NCI-H1436 treated with DMSO at 0.1 percent for 48 hours (cell line): ENCODE measurements around the gene RAP1GAP.

Experiments used
- DNase-seq: peaks from one replicate; lab custom pipeline; 2025; lab: John Stamatoyannopoulos, UW

RAP1GAP gene

DNA sequence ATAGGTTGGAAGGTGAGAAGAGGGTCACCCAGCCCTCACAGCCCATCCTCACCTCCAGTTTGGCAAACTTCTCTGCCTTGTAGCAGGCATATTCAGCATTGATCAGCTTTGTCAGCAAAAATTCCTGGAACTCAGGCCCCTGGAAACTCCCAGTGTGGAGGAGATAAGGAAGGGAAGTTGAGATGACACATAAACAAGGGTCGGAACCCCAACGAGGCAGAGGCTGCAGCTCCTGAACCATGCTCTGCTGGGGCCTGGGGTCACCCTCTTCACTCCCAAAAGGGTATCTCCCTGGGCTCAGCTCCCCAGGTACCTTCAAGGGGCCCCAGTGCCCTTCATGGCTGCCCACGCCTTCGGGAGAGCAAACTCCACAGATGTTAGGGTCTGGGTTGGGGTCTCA lies 60.4 kb downstream of the RAP1GAP start:
- no peak for DNase-seq

- DNase-seq = no peak
Measured at GRCh38 chr1:21607549-21608529, 61.3 kb downstream of the RAP1GAP start.

DNA sequence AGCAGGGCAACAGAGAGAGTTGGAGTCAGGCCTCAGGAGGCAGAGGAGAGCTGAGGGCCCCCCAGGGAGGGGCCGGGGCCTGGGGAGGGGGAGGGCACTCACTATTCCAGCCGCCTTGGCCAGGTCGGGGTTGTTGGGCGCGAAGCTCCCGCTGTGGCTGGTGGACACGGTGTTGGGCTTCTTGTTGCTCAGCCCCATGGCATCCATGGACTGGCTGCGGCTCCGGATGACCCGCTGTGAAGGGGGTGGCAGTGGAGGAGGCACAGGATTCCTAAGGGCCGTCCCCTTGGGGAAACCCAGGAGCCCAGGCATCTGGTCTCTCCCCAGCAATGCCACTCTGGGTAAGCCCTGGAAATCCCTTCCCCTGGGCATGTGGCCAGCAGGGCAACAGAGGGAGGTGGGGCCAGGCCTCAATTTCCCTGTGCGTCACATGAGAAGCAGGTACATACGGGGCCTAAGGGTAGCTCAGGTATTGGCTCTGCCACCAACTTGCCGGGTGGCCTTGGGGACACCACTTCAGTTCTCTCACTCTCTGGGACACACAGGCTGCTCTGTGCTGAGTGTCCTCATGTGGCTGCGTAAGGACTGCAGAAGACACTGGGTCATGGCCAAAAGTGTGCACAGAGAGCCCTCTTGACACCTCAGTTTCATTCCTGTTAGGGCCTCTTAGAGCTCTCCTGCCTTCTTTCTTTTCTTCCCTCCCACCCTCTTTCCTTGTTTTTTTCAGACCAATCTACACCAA lies 63.0 kb downstream of the RAP1GAP start:
- no peak for DNase-seq

DNA sequence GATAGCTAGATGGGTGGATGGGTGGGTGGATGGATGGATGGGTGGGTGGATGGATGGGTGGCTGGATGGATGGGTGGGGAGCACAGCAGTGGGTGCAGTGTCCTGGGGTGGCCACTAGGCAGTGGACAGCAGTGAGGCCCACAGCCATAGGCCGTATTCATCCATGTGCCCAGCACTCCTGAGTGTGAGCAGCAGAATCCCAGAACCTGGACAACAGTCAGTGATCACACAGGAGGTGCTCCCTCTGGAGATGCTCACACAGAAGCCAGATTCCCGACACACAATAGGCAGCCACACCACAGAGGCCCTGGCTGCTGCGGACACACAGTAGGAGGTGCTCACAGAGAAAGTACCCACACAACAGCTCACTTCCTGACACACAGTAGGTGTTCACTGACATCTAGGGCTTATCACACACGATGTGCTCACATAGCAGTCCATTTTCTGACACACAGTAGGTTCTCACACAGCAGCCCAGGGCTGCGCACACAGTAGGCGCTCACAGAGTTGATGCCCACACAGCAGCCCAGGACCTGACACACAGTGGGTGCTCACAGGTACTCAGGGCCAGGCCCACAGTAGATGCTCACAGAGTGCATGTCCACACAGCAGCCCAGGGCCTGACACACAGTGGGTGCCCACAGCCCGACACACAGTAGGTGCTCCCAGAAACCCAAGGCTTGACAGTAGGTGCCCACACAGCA lies 64.0 kb downstream of the RAP1GAP start:
- no peak for DNase-seq

- DNase-seq = no peak
Measured at GRCh38 chr1:21604208-21604957, 64.8 kb downstream of the RAP1GAP start.

GRCh38 chr1:21603177-21604138 lies 65.7 kb downstream of the RAP1GAP start:
- no peak for DNase-seq

- DNase-seq = no peak
Measured at GRCh38 chr1:21601278-21602048, 67.7 kb downstream of the RAP1GAP start.

DNA sequence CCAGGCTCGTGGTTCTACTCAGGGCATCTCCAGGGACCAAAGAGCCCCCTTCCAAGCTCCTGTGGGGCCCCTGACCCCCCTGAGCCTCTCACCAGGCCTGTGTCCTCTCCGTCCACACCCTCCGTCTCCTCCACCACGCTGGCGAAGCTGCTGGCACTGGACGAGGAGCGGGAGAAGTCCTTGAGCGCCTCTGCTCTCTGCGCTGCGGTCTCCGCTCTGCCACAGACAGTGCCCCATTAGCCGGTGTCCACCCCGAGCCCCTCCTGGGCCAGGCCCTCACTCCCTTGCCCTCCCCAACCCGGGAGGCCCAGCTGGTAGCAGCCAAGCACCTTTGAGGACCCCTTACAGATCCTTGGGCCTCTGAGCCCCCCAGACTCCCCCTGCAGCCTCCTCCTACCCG lies 69.8 kb downstream of the RAP1GAP start:
- DNase-seq = no peak

DNA sequence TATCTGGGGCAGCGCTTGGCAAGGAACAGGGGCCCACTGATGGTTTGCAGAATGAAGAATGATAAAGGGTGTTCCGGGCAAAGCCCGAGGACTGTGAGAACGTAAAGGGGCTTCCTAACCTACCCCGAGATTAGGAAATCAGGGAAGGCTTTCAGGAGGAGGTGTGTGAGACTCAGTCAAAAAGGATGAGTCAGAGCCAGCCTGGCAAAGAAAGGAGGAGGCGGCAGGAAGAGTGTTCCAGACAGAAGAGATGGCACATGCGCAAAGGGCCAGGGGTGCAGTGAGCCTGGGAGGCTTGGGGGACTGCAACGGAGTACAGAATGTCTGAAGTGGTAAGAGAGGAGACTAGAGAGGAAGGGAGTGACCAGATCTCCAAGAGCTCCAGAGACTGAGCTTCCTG lies 70.3 kb downstream of the RAP1GAP start:
- DNase-seq = no peak

- no peak for DNase-seq
Measured at GRCh38 chr1:21598417-21598816, 70.7 kb downstream of the RAP1GAP start.

GRCh38 chr1:21597753-21598152 lies 71.4 kb downstream of the RAP1GAP start:
- no peak for DNase-seq

- DNase-seq = no peak
Measured at GRCh38 chr1:21596628-21597027, 72.5 kb downstream of the RAP1GAP start.

DNA sequence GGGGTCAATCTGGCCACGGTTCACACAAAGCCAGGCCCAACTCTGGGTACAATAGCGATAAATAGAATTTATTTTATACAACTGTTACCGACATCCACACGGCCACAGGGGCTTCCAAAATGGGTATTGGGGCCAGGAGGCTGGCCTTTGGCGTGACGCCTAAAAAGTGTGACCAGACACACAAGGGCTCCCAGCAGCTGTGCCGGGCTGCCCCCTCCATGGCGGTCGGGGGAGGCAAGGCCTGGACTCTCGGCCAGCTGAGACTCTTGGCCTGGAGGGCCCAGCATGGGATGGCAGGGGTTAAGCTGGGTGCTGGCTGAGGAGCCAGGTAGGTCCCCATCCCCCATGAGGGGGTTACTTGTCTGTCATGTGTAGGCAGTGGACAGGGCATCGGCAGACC lies 73.0 kb downstream of the RAP1GAP start:
- DNase-seq = no peak

GRCh38 chr1:21594935-21595897 lies 73.9 kb downstream of the RAP1GAP start:
- DNase-seq = no peak

DNA sequence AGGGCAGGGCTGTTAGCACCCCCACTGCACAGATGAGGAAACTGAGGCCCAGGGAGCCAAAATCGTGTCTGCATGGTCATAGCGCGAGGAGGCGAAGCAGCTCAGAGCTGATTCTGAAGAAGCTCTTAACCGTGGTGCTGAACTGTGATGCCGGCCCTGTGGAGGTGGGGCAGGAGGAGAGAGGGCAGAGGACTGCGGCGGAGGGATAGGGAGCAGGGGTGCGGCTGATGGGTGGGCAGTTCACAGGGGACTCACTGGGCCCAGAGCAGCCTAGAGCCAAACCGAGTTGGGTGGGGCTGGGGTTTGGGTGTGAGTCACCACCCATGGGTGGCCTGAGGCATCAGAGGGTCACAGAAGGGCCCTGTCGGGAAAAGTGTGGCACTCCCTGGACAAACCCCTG lies 74.7 kb downstream of the RAP1GAP start:
- no peak for DNase-seq

DNA sequence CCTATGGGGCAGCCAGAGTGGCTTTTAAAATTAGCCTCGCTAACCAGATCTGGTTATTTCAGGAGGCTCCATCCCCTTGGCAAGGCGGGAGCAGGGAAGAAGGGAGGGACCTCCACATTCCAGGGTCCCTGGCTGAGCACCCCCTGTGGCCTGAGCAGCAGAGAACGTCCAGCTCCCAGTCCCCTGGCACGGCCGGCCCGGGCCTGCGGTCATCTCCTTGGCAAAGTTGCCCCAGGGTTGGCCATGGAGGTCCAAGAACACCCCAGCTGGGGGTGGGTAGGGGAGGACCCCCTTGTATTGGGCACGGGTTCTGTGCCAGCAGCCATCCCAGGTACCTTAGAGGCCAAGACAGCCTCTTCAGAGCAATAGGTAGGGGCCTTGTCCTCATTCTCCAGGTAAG lies 75.9 kb downstream of the RAP1GAP start:
- no peak for DNase-seq

- no peak for DNase-seq
Measured at GRCh38 chr1:21592086-21592865, 76.9 kb downstream of the RAP1GAP start.

- no peak for DNase-seq
Measured at GRCh38 chr1:21590934-21591333, 78.2 kb downstream of the RAP1GAP start.
